HG03139 (cell line): ENCODE data around the gene SPRED2.

Experiments
- ATAC-seq: cut with Tn5 transposase; IDR thresholded peaks from one replicate; pipeline ENCODE4 v1.9.1; 2021; ENCODE audit not compliant: unreplicated experiment

Gene SPRED2

GRCh38 chr2:65432227-65433190 is at the start of gene SPRED2:
Gene SPRED2 (minus strand): TSS chr2:65432599. CDS start chr2:65431987, 612 bp downstream.
- peak; percentile 26 for ATAC-seq

- no peak for ATAC-seq
These were observed 49.6 kb upstream of the SPRED2 start for GRCh38 chr2:65481961-65482360.

- ATAC-seq = no peak
These were observed 47.1 kb upstream of the SPRED2 start for GRCh38 chr2:65479524-65479923.

- no peak for ATAC-seq
These were observed 46.2 kb upstream of the SPRED2 start for GRCh38 chr2:65478498-65479135.

- ATAC-seq = no peak
These were observed 45.2 kb upstream of the SPRED2 start for GRCh38 chr2:65477590-65477989.

- ATAC-seq = no peak
These were observed 44.4 kb upstream of the SPRED2 start for GRCh38 chr2:65476778-65477177.

GRCh38 chr2:65475000-65475399 is 42.6 kb upstream of the SPRED2 start:
- no peak for ATAC-seq

- ATAC-seq = no peak
These were observed 40.6 kb upstream of the SPRED2 start for GRCh38 chr2:65473045-65473444.

GRCh38 chr2:65471409-65471808 is 39.0 kb upstream of the SPRED2 start:
- no peak for ATAC-seq

GRCh38 chr2:65466551-65466950 is 34.2 kb upstream of the SPRED2 start:
- no peak for ATAC-seq

- no peak for ATAC-seq
These were observed 33.5 kb upstream of the SPRED2 start for GRCh38 chr2:65465857-65466256.

GRCh38 chr2:65465124-65465523 is 32.7 kb upstream of the SPRED2 start:
- ATAC-seq = no peak

- ATAC-seq = no peak
These were observed 32.2 kb upstream of the SPRED2 start for GRCh38 chr2:65464604-65465003.

- no peak for ATAC-seq
These were observed 26.6 kb upstream of the SPRED2 start for GRCh38 chr2:65458999-65459398.

GRCh38 chr2:65456886-65457285 is 24.5 kb upstream of the SPRED2 start:
- no peak for ATAC-seq

- no peak for ATAC-seq
These were observed 23.7 kb upstream of the SPRED2 start for GRCh38 chr2:65456064-65456463.

- ATAC-seq = no peak
These were observed 21.5 kb upstream of the SPRED2 start for GRCh38 chr2:65453916-65454315.

- ATAC-seq = no peak
These were observed 19.9 kb upstream of the SPRED2 start for GRCh38 chr2:65452150-65452895.

- ATAC-seq = no peak
These were observed 18.4 kb upstream of the SPRED2 start for GRCh38 chr2:65450810-65451209.

- ATAC-seq = no peak
These were observed 18.0 kb upstream of the SPRED2 start for GRCh38 chr2:65450393-65450792.

- ATAC-seq = no peak
These were observed 11.2 kb upstream of the SPRED2 start for GRCh38 chr2:65443509-65444186.
